Prostate gland (tissue), 2 donors: ENCODE measurements around the gene NFIX.

Experiments used
- POLR2A ChIP-seq: fragments of 450-650 bp; IDR thresholded peaks from one replicate; pipeline ENCODE4 v1.6.1; 2016; ENCODE audit warnings: antibody characterized with exemption, mild to moderate bottlenecking
- TF ChIP-seq, protein P1 (sequence below), 4 experiments: fragments of 200-600 bp in 2 of 4; fragments of 450-650 bp in 2 of 4; sonication (generic) in 2 of 4; IDR thresholded peaks; 1 replicate in 3 of 4; 2 replicates in 1 of 4; pipeline ENCODE4 v1.5.1; 2016 to 2019; ENCODE audit warnings: antibody characterized with exemption in 4 of 4, mild to moderate bottlenecking in 2 of 4, moderate library complexity in 2 of 4

GRCh38 chr19:13138916-13139198, 143.6 kb downstream of the NFIX start:
- no peak for TF ChIP-seq POLR2A
- TF ChIP-seq, protein P1, sequence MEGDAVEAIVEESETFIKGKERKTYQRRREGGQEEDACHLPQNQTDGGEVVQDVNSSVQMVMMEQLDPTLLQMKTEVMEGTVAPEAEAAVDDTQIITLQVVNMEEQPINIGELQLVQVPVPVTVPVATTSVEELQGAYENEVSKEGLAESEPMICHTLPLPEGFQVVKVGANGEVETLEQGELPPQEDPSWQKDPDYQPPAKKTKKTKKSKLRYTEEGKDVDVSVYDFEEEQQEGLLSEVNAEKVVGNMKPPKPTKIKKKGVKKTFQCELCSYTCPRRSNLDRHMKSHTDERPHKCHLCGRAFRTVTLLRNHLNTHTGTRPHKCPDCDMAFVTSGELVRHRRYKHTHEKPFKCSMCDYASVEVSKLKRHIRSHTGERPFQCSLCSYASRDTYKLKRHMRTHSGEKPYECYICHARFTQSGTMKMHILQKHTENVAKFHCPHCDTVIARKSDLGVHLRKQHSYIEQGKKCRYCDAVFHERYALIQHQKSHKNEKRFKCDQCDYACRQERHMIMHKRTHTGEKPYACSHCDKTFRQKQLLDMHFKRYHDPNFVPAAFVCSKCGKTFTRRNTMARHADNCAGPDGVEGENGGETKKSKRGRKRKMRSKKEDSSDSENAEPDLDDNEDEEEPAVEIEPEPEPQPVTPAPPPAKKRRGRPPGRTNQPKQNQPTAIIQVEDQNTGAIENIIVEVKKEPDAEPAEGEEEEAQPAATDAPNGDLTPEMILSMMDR (IDR thresholded peaks at IDR 0.05) = no peak
